LNCAP (cell line): ENCODE data around the gene IRF3.

Experiments used
- TF ChIP-seq, protein P1 (sequence below): fragments of 450-650 bp; IDR thresholded peaks from 2 replicates; pipeline ENCODE4 v1.5.1; 2017; ENCODE audit warnings: mild to moderate bottlenecking

The IRF3 gene

DNA sequence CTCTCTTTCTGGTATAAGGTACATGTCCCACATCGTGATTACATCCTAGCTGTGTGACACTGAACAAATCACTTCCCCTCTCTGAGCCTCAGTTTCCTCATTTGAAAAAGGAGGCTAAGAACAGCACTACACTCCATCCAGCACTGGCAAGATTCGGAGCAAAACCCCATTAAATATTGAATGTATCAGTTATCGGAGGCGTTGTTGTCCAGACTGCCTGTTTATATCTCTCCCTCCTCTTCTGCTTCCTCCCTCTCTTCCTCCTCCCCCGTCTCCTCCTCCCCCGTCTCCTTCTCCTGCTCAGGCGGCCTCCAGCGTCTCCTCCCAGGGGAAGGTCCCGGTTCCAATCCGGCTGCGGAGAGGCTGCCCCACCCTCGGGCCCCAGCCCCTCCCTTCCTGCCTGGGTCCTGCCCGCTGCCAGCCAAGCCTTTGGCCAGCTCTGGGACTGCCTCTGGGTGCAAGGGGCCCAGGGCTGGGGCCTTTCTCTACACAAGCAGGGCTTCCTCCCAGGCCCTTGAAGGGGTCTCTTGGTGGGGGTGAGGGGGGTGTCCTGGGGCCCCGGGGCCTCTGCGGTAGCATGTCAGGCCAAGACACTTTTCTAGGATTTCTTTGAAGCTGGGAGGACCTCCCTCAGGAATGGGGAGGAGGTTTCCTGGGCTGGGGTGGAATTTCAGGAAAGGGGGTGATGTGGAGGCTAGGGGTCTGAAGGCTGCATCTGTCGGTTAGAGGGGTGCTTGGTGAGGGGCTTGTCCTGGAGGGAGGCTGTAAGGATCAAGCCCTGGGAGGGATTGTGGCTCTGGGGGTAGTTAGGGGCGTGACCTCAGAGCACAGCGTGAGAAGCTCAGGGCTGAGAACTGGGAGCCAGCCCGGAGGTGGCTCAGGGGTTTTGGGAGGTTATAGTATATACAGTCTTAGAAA, 27.6 kb downstream of the IRF3 start:
- TF ChIP-seq, protein P1, sequence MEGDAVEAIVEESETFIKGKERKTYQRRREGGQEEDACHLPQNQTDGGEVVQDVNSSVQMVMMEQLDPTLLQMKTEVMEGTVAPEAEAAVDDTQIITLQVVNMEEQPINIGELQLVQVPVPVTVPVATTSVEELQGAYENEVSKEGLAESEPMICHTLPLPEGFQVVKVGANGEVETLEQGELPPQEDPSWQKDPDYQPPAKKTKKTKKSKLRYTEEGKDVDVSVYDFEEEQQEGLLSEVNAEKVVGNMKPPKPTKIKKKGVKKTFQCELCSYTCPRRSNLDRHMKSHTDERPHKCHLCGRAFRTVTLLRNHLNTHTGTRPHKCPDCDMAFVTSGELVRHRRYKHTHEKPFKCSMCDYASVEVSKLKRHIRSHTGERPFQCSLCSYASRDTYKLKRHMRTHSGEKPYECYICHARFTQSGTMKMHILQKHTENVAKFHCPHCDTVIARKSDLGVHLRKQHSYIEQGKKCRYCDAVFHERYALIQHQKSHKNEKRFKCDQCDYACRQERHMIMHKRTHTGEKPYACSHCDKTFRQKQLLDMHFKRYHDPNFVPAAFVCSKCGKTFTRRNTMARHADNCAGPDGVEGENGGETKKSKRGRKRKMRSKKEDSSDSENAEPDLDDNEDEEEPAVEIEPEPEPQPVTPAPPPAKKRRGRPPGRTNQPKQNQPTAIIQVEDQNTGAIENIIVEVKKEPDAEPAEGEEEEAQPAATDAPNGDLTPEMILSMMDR, result no peak

DNA sequence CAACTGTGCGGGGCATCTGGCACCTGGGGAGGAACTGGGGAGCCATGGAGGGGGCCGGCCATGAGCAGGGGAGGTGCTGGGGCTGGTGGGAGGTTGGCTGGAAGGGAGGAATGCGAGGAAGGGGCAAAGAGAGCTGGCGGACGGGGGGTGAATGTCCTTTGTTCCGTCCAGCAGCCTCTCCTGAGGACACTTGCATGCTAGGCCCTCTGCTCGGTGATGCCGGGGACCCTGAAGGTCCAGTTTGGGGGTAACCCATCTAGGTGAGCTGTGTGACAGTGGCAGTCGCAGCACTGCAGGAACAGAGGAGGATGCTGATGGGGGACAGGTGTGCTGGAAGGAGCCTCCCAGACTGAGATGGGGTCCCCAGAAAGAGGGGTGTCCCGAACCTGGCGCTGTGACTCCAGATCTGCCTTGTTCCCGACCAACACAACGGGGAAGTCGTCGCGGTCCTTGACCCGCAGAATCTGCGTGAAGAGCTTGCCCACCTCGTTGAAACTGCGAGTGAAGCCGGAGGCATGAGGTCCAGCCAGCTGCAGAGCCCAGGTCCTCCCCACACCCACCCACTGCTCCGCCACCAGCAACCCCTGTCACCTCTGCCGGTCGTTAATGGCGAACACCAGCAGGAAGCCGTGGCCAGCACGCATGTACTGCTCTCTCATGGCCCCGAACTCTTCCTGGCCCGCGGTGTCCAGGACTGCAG, 29.3 kb downstream of the IRF3 start:
- TF ChIP-seq, protein P1, result no peak

DNA sequence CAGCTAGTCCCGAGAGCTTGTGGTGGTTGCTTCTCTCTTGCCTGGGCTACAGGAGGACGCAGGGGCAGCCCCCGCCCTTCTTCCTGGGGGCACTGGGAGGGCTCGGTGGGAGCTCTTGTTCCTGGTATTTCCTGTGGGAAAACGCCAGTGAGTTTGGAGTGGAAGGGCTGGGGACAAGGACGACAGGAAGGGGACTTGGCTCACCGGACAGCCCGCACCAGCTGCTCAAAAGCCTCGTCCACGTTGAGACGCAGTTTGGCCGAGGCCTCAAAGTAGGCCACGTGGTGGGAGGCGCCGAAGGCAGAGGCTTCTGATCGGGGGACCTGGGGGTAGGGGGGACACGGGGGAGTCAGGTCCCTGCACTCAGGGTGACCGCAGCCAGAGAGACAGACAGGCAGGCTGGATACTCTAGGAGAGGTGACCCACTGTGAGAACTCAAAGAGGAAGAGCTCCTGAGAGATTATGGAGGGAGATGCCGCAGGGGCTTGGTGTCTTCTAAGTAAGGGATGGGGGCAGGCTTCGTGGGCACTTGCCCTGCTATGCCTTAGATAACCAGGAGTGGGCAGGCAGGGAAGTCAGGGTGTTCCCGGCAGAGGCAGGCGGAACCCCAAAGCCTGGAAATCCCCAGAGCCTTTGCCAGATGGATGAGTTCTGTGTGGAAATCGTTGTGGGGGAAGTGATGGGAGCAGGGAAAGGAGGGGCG, 30.0 kb downstream of the IRF3 start:
- TF ChIP-seq, protein P1, result no peak

DNA sequence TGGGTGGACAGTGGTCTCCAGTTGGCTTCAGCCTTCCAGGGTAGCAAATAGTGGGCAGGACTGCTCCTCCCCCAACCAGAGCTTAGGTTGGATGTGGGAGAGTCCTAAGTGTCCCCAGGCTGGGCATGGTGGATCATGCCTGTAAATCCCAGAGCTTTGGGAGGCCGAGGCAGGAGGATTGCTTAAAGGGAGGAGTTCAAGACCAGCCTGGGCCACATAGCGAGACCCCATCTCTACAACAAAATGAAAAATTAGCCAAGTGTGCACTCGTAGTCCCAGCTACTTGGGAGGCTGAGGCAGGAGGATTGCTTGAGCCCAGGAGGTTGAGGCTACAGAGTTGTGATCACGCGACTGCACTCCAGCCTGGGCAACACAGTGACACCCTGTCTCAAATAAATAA, 33.1 kb downstream of the IRF3 start:
- TF ChIP-seq, protein P1, result no peak

DNA sequence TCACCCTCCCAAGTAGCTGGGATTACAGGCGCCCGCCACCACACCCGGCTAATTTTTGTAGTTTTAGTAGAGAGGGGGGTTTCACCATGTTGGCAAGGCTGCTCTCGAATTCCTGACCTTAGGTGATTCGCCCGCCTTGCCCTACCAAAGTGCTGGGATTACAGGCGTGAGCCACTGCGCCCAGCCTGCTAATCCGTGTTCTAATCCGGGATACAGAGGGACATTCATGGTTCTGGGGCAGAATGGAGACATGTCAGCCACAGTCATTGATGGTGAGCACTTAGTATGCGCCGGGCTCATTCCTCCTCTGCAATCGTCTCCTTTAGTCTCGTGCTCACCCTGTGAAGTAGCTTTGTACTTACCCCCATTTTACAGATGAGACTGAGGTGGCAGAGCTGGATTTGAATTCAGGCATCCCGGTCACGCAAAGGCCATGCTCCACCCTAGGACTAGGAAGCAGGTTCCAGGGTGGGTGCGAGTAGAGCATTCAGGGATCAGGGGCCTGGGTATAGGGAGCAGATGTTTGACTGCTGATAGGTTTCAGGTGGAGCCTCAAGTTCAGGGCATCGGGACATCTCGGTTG, 34.0 kb downstream of the IRF3 start:
- TF ChIP-seq, protein P1, result no peak

DNA sequence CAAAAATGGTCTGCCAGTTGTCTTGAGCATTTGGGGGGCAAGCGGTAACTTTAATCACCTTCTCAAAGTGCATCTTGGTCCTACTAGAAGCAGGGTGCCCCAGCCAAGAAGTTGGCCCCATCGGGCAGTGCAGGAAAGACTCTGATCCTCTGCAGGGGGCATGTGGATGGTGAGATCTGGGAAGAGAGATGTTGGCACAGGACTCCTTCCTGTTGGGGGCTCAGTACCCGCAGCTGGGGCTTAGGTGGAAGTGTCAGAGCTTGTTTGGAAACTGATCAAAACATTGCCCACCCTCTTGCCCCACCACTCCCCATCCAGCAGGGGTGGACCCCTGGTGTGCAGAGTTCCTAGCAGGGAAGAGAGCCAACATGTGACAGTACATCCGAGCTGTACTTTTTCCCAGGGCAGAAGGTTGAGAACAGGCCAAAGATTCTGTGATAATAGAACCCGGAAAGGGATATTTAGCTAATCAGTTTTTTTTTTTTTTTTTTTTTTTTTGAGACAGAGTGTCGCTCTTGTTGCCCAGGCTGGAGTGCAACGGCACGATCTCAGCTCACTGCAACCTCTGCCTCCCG, 34.6 kb downstream of the IRF3 start:
- TF ChIP-seq, protein P1, result no peak

DNA sequence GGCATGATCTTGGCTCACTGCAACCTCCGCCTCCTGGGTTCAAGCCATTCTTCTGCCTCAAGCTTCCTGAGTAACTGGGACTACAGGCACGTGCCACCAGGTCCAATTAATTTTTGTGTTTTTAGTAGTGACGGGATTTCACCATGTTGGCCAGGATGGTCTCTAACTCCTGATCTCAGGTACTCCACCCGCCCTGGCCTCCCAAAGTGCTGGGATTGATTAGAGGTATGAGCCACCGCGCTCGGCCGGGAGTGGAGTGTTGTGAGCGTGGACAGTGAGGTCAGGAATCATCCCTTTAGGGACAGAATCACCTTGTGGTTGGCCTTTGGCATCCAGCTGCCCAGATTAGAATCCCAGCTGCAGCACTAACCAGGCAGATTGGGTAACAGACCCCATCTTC, 36.0 kb downstream of the IRF3 start:
- TF ChIP-seq, protein P1, result no peak
